Posterior cingulate gyrus (tissue), 11 donors: ENCODE data around the gene GPR155.

ENCODE experiments used
- DNase-seq, 10 donors: peaks; one replicate each; pipeline versions ENCODE4 v3.0.0 to v3.0.0-alpha.2; 2020 to 2021; ENCODE audit warnings: mixed read lengths in 3 of 10
- intact Hi-C: fragments of 100-400 bp; cut with DNase I; formaldehyde crosslinking; loops from one replicate; pipeline ENCODE4 v1.15.1; 2023

GPR155 gene

GRCh38 chr2:174486563-174487107 is at the start of gene GPR155:
Gene GPR155, minus strand, starts transcription at chr2:174487029. Its CDS starts 5,073 bp downstream, at chr2:174481956.
- DNase-seq = peak; percentile 54 to 95 (median 74)
- intact Hi-C loops = loop anchor here (2.0 kb wide), 1 partner anchor 74 kb away; no protein-coding TSS in a partner anchor

GRCh38 chr2:174535757-174536703 is 49.2 kb upstream of the GPR155 start:
- intact Hi-C loops = no loop called here
- no peak for DNase-seq

GRCh38 chr2:174535083-174535482 is 48.3 kb upstream of the GPR155 start:
- DNase-seq = no peak
- intact Hi-C loops = no loop called here

GRCh38 chr2:174529916-174530315 is 43.1 kb upstream of the GPR155 start:
- intact Hi-C loops = no loop called here
- no peak for DNase-seq

GRCh38 chr2:174527959-174528358 is 41.1 kb upstream of the GPR155 start:
- no peak for DNase-seq
- intact Hi-C loops = no loop called here

GRCh38 chr2:174527101-174527721 is 40.4 kb upstream of the GPR155 start:
- intact Hi-C loops = no loop called here
- no peak for DNase-seq

- DNase-seq = no peak
- intact Hi-C loops = no loop called here
Measured at GRCh38 chr2:174524527-174524926, 37.7 kb upstream of the GPR155 start.

- no peak for DNase-seq
- intact Hi-C loops = loop anchor here (1.0 to 2.0 kb wide), 2 partner anchors 32 to 60 kb away; no protein-coding TSS in a partner anchor
Measured at GRCh38 chr2:174522553-174522952, 35.7 kb upstream of the GPR155 start.

- intact Hi-C loops = no loop called here
- no peak for DNase-seq
Measured at GRCh38 chr2:174518395-174518794, 31.6 kb upstream of the GPR155 start.

GRCh38 chr2:174516501-174517378 is 29.9 kb upstream of the GPR155 start:
- intact Hi-C loops = no loop called here
- DNase-seq = no peak

GRCh38 chr2:174512345-174512744 is 25.5 kb upstream of the GPR155 start:
- intact Hi-C loops = no loop called here

GRCh38 chr2:174511580-174512260 is 24.9 kb upstream of the GPR155 start:
- intact Hi-C loops = no loop called here
- DNase-seq = no peak

More at GRCh38 chr2:174512345-174512744, 25.5 kb upstream of the GPR155 start:
- DNase-seq = no peak

GRCh38 chr2:174510583-174511189 is 23.9 kb upstream of the GPR155 start:
- no peak for DNase-seq
- intact Hi-C loops = no loop called here

- intact Hi-C loops = no loop called here
- no peak for DNase-seq
Measured at GRCh38 chr2:174503161-174503809, 16.5 kb upstream of the GPR155 start.

- DNase-seq = peak in 1 of 10 donors; percentile 72
- intact Hi-C loops = no loop called here
Measured at GRCh38 chr2:174499371-174499770, 12.5 kb upstream of the GPR155 start.

- DNase-seq = no peak
- intact Hi-C loops = no loop called here
Measured at GRCh38 chr2:174495365-174496012, 8.7 kb upstream of the GPR155 start.

- DNase-seq = no peak
- intact Hi-C loops = no loop called here
Measured at GRCh38 chr2:174493549-174494331, 6.9 kb upstream of the GPR155 start.
